Gastroesophageal sphincter (tissue), 4 donors: Measurements from ENCODE around the gene ELL. TPM values are rescaled to one million over a fixed set of nuclear protein-coding genes. Genes with fewer than 3 reads are reported as not detected.

Experiments used
- ATAC-seq: fragments of 150-250 bp; one replicate; pipeline ENCODE4 v1.9.1; 2016; ENCODE audit warnings: mild to moderate bottlenecking, moderate library complexity
- H3K27ac ChIP-seq, 4 donors: fragments of 200-600 bp; sonication (generic) in 3 of 4; 1 replicate in 3 of 4; 2 replicates in 1 of 4; pipeline ENCODE4 v1.5.1; 2016 to 2019
- H3K27me3 ChIP-seq: fragments of 200-600 bp; sonication (generic); one replicate; pipeline ENCODE4 v1.5.1; 2019
- H3K36me3 ChIP-seq, 2 donors: fragments of 200-600 bp; sonication (generic); one replicate each; pipeline ENCODE4 v1.5.1; 2019; ENCODE audit warnings: control low read depth in 1 of 2
- H3K4me1 ChIP-seq, 3 donors: fragments of 200-600 bp; sonication (generic); 1 replicate in 2 of 3; 2 replicates in 1 of 3; pipeline ENCODE4 v1.5.1; 2016 to 2019; ENCODE audit warnings: control low read depth in 2 of 3
- H3K4me3 ChIP-seq, 2 donors: fragments of 200-600 bp; sonication (generic); one replicate each; pipeline ENCODE4 v1.5.1; 2019; ENCODE audit warnings: mild to moderate bottlenecking in 1 of 2, moderate library complexity in 1 of 2
- H3K9me3 ChIP-seq, 3 donors: fragments of 200-600 bp; sonication (generic); one replicate each; pipeline ENCODE4 v1.5.1; 2017 to 2019; ENCODE audit warnings: control low read depth in 2 of 3
- CTCF ChIP-seq, 4 experiments: fragments of 200-600 bp in 2 of 4; fragments of 450-650 bp in 2 of 4; sonication (generic) in 1 of 4; IDR thresholded peaks; one replicate each; pipeline ENCODE4 v1.5.1; 2017 to 2019; ENCODE audit warnings: antibody characterized with exemption in 4 of 4, mild to moderate bottlenecking in 2 of 4, moderate library complexity in 2 of 4
- EP300 ChIP-seq: sonication (generic); formaldehyde crosslinking; IDR thresholded peaks from one replicate; pipeline ENCODE4 v1.6.1; 2017; ENCODE audit warnings: antibody characterized with exemption, mild to moderate bottlenecking
- POLR2A ChIP-seq, 2 donors: fragments of 450-650 bp; IDR thresholded peaks; one replicate each; pipeline ENCODE4 v1.6.1; 2017; ENCODE audit warnings: antibody characterized with exemption in 2 of 2, mild to moderate bottlenecking in 2 of 2, moderate library complexity in 1 of 2
- POLR2AphosphoS5 ChIP-seq: sonication (generic); formaldehyde crosslinking; IDR thresholded peaks from one replicate; pipeline ENCODE4 v1.6.1; 2017; ENCODE audit warnings: antibody characterized with exemption
- WGBS, 2 donors: methylation state at CpG; one replicate each; pipeline ENCODE4 v1.1.5; 2018; ENCODE audit warnings: low coverage in 1 of 2; 5-methylcytosine and 5-hydroxymethylcytosine counted together
- total RNA-seq, 4 donors: library from RNA; depleted of rRNA; stranded (reverse); fragments of >200 nt; gene quantifications; one replicate each; pipeline ENCODE4 v1.1.0, GENCODE V29; 2016

The ELL gene
- total RNA-seq, 4 donors from 2014 or later, result 12.5 to 19.0 (median 14.7) TPM

- Histone ChIP-seq H3K9me3 (no peaks in the 10 kb centered on the region), H3K4me3 (no peak overlapping the region), H3K36me3 (no peaks in the 10 kb centered on the region), H3K27ac (peak overlapping the region; percentile 50 to 91 (median 82)), H3K27me3 (no peaks in the 10 kb centered on the region), H3K4me1 (peaks cover 3 to 91% (median 45%) of the 10 kb centered on the region in 3 donors)
- TF ChIP-seq POLR2AphosphoS5, result peak; percentile 93
- TF ChIP-seq CTCF (IDR thresholded peaks at IDR 0.05), result no peak
- 40 to 59% methylated on average over 1 to 4 of the region's 17 CpGs for WGBS, 2 donors
- ATAC-seq, result peak; percentile 50
Measured at GRCh38 chr19:18478545-18479311, 43.1 kb downstream of the ELL start.

DNA sequence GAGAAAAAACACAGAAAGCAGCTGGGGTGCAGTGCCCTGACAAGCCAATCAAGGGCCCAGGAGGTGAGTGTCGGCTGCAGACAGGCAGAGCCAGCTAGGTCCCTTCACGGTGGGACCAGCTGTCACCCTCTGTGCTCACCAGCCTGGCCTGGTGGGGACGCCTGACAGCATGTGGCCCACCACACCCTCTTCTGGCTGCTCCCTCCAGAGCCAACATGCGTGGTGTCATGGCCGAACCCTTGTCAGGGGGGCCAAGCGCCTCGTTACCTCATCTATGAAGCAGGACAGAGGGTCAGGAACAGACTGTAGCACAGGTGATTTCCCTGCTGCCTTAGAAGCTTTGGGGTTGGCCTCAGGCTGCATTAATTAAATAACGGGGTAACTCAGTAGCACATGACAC lies 43.9 kb downstream of the ELL start:
- no CpG with 5 or more reads among the region's 8 CpGs for WGBS, 2 donors
- Histone ChIP-seq H3K9me3 (no peaks in the 10 kb centered on the region), H3K4me1 (peaks cover 3 to 91% (median 45%) of the 10 kb centered on the region in 3 donors), H3K27ac (peak overlapping the region in 3 of 4 donors; percentile 79 to 91 (median 84)), H3K27me3 (no peaks in the 10 kb centered on the region), H3K36me3 (no peaks in the 10 kb centered on the region), H3K4me3 (no peak overlapping the region)
- ATAC-seq, result no peak
- TF ChIP-seq EP300 (no peak), POLR2AphosphoS5 (no peak), CTCF (IDR thresholded peaks at IDR 0.05) (no peak), POLR2A (IDR thresholded peaks at IDR 0.05) (no peak)

DNA sequence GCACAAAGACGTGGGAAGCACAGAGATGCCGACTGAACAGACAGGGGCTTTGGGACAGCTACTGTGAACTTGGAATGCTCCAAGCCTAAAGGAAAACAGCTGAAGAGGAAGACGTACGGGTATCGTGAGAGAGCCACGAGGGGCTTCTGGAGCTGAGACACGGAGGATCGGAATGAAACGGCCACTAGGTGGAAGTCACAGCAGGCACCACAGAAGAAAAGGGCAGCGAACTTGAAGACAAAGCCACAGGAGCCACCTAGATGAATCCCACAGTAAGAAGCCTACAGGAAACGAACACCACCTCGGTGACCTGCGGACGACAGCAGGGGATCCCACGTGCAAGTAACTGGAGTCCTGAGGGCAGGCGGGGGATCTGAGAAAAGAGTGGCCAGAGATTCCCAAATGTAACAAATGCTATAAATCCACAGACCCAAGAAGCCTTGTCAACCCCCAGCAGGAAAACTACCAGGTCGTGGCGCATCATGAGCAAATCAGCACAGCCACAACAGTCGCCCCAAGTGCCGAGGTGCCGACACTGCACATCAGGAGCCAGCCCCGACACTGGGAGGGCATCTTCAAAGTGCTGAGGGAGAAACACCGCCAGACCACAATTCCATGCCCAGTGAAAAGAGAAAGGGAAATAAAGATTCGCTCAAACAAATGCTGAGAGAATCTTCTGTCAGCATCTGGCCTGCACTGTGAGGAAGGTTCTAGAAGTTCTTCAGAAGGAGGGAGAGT lies 44.7 kb downstream of the ELL start:
- Histone ChIP-seq H3K4me3 (no peak overlapping the region), H3K9me3 (no peaks in the 10 kb centered on the region), H3K4me1 (peaks cover 3 to 93% (median 44%) of the 10 kb centered on the region in 3 donors), H3K36me3 (peaks cover 0 to 5% of the 10 kb centered on the region in 2 donors), H3K27me3 (no peaks in the 10 kb centered on the region), H3K27ac (peak overlapping the region in 2 of 4 donors; percentile 79 to 91)
- TF ChIP-seq POLR2AphosphoS5, result no peak
- ATAC-seq, result no peak
- WGBS, 2 donors, result 82 to 85% methylated on average over 12 to 18 of the region's 24 CpGs

- H3K36me3 ChIP-seq, result peaks cover 0 to 12% of the 10 kb centered on the region in 2 donors
- no peak for TF ChIP-seq POLR2A (IDR thresholded peaks at IDR 0.05)
- no peak for TF ChIP-seq POLR2AphosphoS5
- TF ChIP-seq CTCF (IDR thresholded peaks at IDR 0.05), result no peak
- TF ChIP-seq EP300, result no peak
- H3K9me3 ChIP-seq, result no peaks in the 10 kb centered on the region
- H3K27ac ChIP-seq, result peak overlapping the region in 1 of 4 donors; percentile 79
- H3K27me3 ChIP-seq, result no peaks in the 10 kb centered on the region
- 80% methylated on average over 2 of the region's 14 CpGs; no CpG with 5 or more reads in 1 of the 2 donors for WGBS, 2 donors
- peaks cover 3 to 90% (median 44%) of the 10 kb centered on the region in 3 donors for H3K4me1 ChIP-seq
- no peak for ATAC-seq
- no peak overlapping the region for H3K4me3 ChIP-seq
Measured at GRCh38 chr19:18476507-18477041, 45.3 kb downstream of the ELL start.

DNA sequence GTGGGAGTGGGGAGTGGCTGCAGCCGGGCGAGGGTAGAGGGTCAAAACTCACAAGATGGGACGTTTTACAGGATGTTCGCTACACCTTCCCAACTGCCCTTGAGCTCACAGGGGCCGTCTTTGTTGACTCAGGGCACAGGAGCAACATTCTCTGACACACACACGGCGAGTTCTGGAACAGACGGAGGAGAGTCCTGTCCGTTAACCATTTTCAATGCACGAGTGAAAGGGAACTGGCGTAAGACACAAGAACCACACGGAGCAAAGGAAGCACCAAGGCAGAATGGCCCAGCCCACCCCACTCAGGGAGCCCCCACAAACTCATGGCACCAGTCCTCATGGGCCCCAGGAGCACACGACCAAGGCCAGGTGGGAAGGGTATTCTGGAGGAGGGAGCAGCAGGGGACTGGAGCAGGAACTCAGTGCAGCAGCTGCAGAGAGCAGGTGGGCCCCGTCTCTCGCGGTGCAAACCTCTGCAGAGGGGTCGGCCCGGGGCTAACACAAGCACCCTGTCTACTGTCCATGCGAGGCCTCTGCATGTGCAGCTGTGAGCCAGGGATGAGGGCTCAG lies 46.0 kb downstream of the ELL start:
- no peaks in the 10 kb centered on the region for H3K9me3 ChIP-seq
- WGBS, 2 donors, result 79 to 80% methylated on average over 7 to 12 of the region's 19 CpGs
- H3K4me3 ChIP-seq, result no peak overlapping the region
- H3K27me3 ChIP-seq, result no peaks in the 10 kb centered on the region
- peaks cover 3 to 84% (median 43%) of the 10 kb centered on the region in 3 donors for H3K4me1 ChIP-seq
- no peak for TF ChIP-seq EP300
- no peak for TF ChIP-seq POLR2AphosphoS5
- TF ChIP-seq CTCF (IDR thresholded peaks at IDR 0.05), result no peak
- TF ChIP-seq POLR2A (IDR thresholded peaks at IDR 0.05), result no peak
- peaks cover 0 to 19% of the 10 kb centered on the region in 2 donors for H3K36me3 ChIP-seq
- ATAC-seq, result no peak
- peak overlapping the region in 1 of 4 donors; percentile 79 for H3K27ac ChIP-seq
